NCI-H460 (cell line): ENCODE measurements around the gene CDK5. TPM values are rescaled to one million over a fixed set of nuclear protein-coding genes. Genes with fewer than 3 reads are reported as not detected.
"Not testable (repeated sequence)": the region's sequence is repeated elsewhere in the genome, so short reads cannot be mapped to it uniquely, and the experiment has no call there.

Source experiments
- DNase-seq: peaks from one replicate; pipeline ENCODE4 v3.0.0-alpha.2; 2016; ENCODE audit warnings: low read depth; ENCODE audit errors: extremely low read depth
- total RNA-seq: library from RNA; depleted of rRNA; stranded (reverse); fragments of >200 nt; shearing (Covaris generic); gene quantifications from 2 replicates; pipeline ENCODE4 v1.2.3, GENCODE V29; 2014

CDK5 gene
- total RNA-seq, 1 experiment from 2014 or later = 10.8 TPM

GRCh38 chr7:151059367-151060112 lies 1.8 kb upstream of the CDK5 start, which contains the start of gene SLC4A2:
Gene SLC4A2, plus strand, starts transcription at chr7:151059589. Its CDS starts 2,399 bp downstream, at chr7:151061988.
- peak; percentile 61 for DNase-seq

- DNase-seq = no peak
Measured at GRCh38 chr7:151058781-151059366, 1.2 kb upstream of the CDK5 start.

DNA sequence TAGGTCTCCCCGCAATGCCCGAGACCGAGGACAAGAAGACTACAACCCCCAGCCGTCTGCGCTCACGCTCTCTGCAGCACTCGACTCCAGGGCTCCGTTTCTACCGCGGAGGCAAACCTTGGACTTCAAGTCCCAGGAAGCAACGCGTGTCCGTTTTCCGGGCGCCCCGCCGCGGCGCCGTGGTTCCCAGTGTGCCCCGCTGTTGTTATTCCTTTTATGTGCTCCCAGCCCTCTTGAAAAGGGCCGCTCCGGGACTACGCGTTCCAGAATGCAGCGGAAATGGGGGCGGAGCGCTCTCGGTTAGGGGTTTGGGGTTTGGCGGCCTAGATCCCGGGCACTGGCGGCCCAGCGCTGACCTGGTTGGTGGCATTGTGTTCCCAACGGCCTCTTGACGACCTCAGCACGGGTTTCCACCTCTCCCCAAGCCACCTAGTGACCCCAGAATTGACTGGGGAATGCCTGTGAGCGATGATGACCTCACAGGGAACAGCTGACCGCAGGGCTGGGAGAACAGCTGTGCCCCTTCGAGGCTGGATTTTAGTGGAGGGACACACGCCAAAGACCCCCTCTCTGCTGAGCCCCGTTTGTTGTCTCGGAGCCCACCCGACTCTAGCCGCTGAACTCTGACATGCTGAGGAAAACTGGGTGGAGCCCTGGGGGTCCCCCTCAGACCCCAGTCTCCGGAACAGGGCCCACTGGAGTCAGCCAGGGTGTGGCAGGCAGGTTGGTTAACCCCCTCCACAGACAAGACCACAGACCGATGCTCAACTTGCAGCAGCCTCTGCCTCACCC lies 488 bp upstream of the CDK5 start:
- peak; percentile 100 for DNase-seq

GRCh38 chr7:151056666-151057505 lies 811 bp downstream of the CDK5 start:
- no peak for DNase-seq

- DNase-seq = no peak
Measured at GRCh38 chr7:151056283-151056665, 1.4 kb downstream of the CDK5 start.

DNA sequence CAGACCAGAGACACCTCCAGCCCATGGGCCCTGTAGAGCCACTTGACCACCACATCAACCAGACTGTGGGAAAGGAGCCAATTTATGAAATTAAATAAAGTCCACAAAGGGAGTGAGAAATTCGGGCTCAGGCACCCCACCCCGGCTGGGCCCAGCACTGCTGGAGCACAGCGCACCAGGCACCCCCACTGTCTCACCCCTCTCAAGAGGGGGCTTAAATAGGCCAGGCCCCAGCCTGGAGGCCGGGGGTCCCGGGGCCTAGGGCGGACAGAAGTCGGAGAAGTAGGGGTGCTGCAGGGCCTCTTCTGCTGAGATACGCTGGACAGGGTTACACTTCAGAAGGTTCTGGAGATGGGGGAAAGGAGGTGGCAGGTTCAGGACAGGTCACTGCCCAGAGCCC lies 3.9 kb downstream of the CDK5 start:
- no peak for DNase-seq

DNA sequence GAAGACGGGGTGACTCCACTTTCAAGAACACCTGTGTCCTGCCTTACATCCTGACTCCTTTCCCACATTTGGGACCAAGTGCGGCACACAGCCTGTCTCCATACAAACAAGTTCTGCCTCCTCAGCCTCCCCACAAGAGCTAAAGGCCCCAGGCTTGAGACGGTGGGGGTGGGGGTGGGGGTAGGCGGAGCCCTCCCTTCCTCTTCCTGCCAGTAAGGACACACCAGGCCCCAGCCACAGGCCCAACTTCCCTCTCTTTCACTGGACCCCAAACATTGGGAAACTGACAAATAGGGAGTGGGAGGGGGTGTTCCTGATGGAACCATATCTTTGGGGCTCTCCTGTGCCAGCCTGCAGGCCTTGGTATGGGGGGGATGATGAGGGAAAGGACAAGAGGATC lies 4.6 kb downstream of the CDK5 start:
- no peak for DNase-seq

- peak; percentile 38 for DNase-seq
Measured at GRCh38 chr7:151051108-151051507, 6.6 kb downstream of the CDK5 start.

- DNase-seq = no peak
Measured at GRCh38 chr7:151048911-151049463, 8.7 kb downstream of the CDK5 start.

DNA sequence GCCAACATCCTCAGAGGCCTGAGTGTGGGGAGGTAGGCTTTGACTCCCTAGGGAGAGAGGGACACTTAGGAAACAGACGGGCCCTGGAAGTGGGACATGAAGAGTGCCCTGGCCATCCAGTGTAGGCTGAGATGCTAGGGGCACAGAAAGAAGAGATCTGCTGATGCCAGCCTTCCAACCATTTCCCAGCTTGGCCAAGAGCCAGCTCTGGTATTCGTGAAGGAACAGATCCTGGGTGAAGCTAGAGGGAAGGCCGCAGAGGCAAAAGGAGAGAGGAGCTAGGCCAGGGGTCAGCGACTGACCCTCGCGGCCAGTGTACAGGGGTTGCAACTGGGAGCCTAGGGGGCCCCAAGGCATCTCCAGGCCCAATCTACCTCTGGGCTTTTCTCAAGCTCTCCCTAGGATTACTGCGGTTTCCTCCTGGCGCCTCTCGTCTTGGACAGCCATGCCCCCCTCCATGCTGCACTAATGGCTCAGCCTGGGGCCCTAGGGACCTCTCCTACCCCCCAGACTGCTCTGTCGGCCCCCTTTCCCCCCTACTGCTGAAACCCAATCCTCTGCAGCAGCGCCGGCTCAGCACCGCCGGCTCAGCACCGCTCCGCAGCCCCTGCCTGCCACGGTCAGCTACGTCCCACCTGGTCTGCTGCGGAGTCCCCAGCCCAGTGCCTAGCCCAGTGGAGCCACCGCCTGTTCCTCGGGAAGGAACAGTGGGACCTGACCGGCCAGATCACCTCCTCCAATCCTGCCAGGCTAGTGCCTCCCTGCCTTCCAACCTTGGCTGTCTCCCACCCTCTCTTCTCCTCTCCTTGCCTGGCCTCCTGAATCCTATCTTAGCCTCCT lies 9.5 kb downstream of the CDK5 start, which contains the start of gene ASIC3:
Gene ASIC3, plus strand, starts transcription at position 556 of the 840 bp plus-strand sequence. CDS start 355 bp downstream, outside the sequence.
- no peak for DNase-seq

- DNase-seq = no peak
Measured at GRCh38 chr7:151046603-151047573, 10.8 kb downstream of the CDK5 start.

DNA sequence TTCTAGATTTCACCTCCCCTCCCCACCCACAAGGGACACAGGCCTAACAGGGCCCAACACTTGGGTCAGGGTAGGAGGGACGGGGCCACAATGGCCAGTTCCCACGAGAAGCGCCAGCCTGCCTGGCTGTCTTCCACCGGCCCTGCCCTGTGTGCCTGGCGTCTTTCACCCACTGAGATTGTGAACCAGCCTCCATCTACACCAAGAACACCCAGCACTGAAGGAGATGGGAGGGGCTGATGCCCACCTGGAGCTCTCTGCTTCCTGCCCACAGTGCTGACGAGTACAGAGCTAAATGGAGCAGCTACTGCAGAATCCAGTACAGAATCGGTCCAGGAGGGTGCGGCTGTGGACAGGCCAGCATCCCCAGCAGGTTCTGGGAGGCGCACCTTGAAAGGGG lies 11.7 kb downstream of the CDK5 start:
- DNase-seq = no peak

DNA sequence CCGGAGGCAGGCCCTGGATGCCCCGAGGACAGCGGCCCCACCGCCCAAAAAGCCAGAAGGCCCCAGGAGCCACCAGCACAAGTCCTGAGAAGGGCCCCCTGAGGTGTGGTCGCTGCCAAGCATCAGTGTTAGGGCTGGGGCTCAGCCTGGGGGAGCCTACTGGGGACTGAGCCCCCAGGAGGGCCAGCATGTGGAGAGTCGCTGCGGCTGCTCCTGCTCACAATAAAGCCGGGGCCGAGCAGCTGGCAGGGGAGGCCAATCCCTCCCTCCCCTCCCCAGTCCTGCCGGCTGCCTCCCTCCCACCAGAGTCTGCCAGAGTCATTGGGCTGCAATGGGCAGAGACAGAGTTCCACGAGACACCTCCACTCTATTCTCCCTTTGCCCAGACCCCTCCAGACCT lies 12.4 kb downstream of the CDK5 start:
- no peak for DNase-seq

DNA sequence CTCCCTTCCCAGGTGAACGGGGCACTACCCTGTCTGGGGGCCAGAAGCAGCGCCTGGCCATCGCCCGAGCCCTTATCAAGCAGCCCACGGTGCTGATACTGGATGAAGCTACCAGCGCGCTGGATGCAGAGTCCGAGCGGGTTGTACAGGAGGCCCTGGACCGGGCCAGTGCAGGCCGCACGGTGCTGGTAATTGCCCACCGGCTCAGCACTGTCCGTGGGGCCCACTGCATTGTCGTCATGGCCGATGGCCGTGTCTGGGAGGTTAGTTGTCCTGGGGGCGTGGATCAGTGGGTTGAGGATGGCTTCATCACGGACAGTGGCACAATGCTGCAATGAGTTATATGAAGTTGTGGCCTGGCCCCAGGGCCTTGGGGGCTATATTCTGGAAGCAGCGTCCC lies 13.7 kb downstream of the CDK5 start:
- no peak for DNase-seq

DNA sequence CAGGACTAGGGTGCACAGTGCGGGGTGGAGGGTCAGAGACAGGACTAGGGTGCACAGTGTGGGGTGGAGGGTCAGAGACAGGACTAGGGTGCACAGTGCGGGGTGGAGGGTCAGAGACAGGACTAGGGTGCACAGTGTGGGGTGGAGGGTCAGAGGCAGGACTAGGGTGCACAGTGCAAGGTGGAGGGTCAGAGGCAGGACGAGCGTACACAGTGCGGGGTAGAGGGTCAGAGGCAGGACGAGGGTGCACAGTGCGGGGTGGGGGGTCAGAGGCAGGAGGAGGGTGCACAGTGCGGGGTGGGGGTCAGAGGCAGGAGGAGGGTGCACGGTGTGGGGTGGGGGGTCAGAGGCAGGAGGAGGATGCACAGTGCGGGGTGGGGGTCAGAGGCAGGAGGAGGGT lies 14.2 kb downstream of the CDK5 start:
- not testable (repeated sequence) for DNase-seq

DNA sequence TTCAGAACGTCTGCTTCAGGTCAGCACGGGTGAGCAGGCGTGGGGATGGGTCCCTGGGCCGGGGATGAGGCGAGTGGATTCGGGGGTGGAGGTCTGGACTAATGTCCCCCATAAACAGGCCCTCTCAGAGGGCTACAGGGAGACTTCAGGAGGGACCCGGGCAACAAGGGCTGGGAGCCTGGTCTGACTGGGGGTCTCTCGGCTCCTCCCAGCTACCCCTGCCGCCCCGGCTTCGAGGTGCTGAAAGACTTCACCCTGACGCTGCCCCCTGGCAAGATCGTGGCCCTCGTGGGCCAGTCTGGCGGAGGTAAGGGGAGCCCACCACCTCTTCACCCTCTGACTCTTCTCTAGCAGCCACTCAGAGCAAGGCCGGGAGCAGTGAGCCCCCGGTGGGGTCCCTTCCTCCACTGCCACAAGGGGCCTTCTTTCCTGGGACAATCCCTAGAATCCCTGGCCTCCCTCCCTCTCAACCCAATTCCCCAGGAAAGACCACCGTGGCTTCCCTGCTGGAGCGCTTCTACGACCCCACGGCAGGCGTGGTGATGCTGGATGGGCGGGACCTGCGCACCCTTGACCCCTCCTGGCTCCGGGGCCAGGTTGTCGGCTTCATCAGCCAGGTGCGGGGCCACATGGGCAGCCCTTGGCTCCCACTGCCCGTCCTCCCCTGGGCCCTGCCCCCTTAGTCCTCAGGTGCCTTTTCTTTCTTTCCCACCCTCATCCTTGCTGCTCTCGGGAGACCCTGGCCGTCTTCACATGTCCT lies 16.9 kb downstream of the CDK5 start:
- no peak for DNase-seq

GRCh38 chr7:151039850-151040548 lies 17.7 kb downstream of the CDK5 start:
- DNase-seq = no peak
